Gastroesophageal sphincter (tissue), 3 donors: ENCODE measurements around the gene MSRB1.

ENCODE experiments used
- CTCF ChIP-seq, 4 experiments: fragments of 200-600 bp in 2 of 4; fragments of 450-650 bp in 2 of 4; sonication (generic) in 1 of 4; IDR thresholded peaks; one replicate each; pipeline ENCODE4 v1.5.1; 2017 to 2019; ENCODE audit warnings: antibody characterized with exemption in 4 of 4, mild to moderate bottlenecking in 2 of 4, moderate library complexity in 2 of 4
- EP300 ChIP-seq: sonication (generic); formaldehyde crosslinking; IDR thresholded peaks from one replicate; pipeline ENCODE4 v1.6.1; 2017; ENCODE audit warnings: antibody characterized with exemption, mild to moderate bottlenecking
- POLR2A ChIP-seq, 2 donors: fragments of 450-650 bp; IDR thresholded peaks; one replicate each; pipeline ENCODE4 v1.6.1; 2017; ENCODE audit warnings: antibody characterized with exemption in 2 of 2, mild to moderate bottlenecking in 2 of 2, moderate library complexity in 1 of 2
- POLR2AphosphoS5 ChIP-seq: sonication (generic); formaldehyde crosslinking; IDR thresholded peaks from one replicate; pipeline ENCODE4 v1.6.1; 2017; ENCODE audit warnings: antibody characterized with exemption

- TF ChIP-seq CTCF (IDR thresholded peaks at IDR 0.05): no peak
- no peak for TF ChIP-seq POLR2A (IDR thresholded peaks at IDR 0.05)
- TF ChIP-seq EP300: no peak
- no peak for TF ChIP-seq POLR2AphosphoS5
These were observed 7.0 kb upstream of the MSRB1 start for GRCh38 chr16:1950047-1950446.
